Measurements from ENCODE around the gene ADGRG6.
"Not testable (repeated sequence)": the region's sequence is repeated elsewhere in the genome, so short reads cannot be mapped to it uniquely, and the experiment has no call there.

Gene ADGRG6

GRCh38 chr6:142412241-142412640 is 110.4 kb downstream of the ADGRG6 start:
- DNase-seq (ENCODE audit: low spot score) = no peak

GRCh38 chr6:142412658-142413057 is 110.9 kb downstream of the ADGRG6 start:
- no peak for DNase-seq (ENCODE audit: low spot score)

GRCh38 chr6:142413111-142413510 is 111.3 kb downstream of the ADGRG6 start:
- DNase-seq (ENCODE audit: low spot score) = no peak

GRCh38 chr6:142414462-142415250 is 112.8 kb downstream of the ADGRG6 start:
- no peak for DNase-seq (ENCODE audit: low spot score)

GRCh38 chr6:142416179-142416578 is 114.4 kb downstream of the ADGRG6 start:
- DNase-seq (ENCODE audit: low spot score) = peak; percentile 98

GRCh38 chr6:142416686-142417085 is 114.9 kb downstream of the ADGRG6 start:
- DNase-seq (ENCODE audit: low spot score) = no peak

- no peak for DNase-seq (ENCODE audit: low spot score)
Observed at GRCh38 chr6:142417331-142417750, 115.5 kb downstream of the ADGRG6 start.

GRCh38 chr6:142419071-142419470 is 117.3 kb downstream of the ADGRG6 start:
- no peak for DNase-seq (ENCODE audit: low spot score)

- no peak for DNase-seq (ENCODE audit: low spot score)
Observed at GRCh38 chr6:142420802-142421201, 119.0 kb downstream of the ADGRG6 start.

GRCh38 chr6:142421285-142422117 is 119.7 kb downstream of the ADGRG6 start:
- no peak for DNase-seq (ENCODE audit: low spot score)

- not testable (repeated sequence) for DNase-seq (ENCODE audit: low spot score)
Observed at GRCh38 chr6:142426444-142427132, 124.8 kb downstream of the ADGRG6 start.

- DNase-seq (ENCODE audit: low spot score) = not testable (repeated sequence)
Observed at GRCh38 chr6:142428468-142428867, 126.7 kb downstream of the ADGRG6 start.

GRCh38 chr6:142429195-142429594 is 127.4 kb downstream of the ADGRG6 start:
- DNase-seq (ENCODE audit: low spot score) = no peak

GRCh38 chr6:142433419-142433818 is 131.6 kb downstream of the ADGRG6 start:
- no peak for DNase-seq (ENCODE audit: low spot score)

- DNase-seq (ENCODE audit: low spot score) = no peak
Observed at GRCh38 chr6:142438898-142439297, 137.1 kb downstream of the ADGRG6 start.

- DNase-seq (ENCODE audit: low spot score) = no peak
Observed at GRCh38 chr6:142440600-142441293, 138.9 kb downstream of the ADGRG6 start.

- DNase-seq (ENCODE audit: low spot score) = no peak
Observed at GRCh38 chr6:142441716-142442115, 139.9 kb downstream of the ADGRG6 start.

- no peak for DNase-seq (ENCODE audit: low spot score)
Observed at GRCh38 chr6:142443102-142443501, 141.3 kb downstream of the ADGRG6 start.

- DNase-seq (ENCODE audit: low spot score) = no peak
Observed at GRCh38 chr6:142443532-142443931, 141.7 kb downstream of the ADGRG6 start.

GRCh38 chr6:142444376-142444775 is 142.6 kb downstream of the ADGRG6 start:
- DNase-seq (ENCODE audit: low spot score) = no peak

- no peak for DNase-seq (ENCODE audit: low spot score)
Observed at GRCh38 chr6:142444881-142445301, 143.1 kb downstream of the ADGRG6 start.

- DNase-seq (ENCODE audit: low spot score) = no peak
Observed at GRCh38 chr6:142446168-142446567, 144.4 kb downstream of the ADGRG6 start.
